Activated CD4-positive, alpha-beta T cell treated with anti-CD3 and anti-CD28 coated beads, Interleukin-2, amount 10 ng/mL, durations not matched to agents 7 days and 5 days (primary cell): Measurements from ENCODE around the gene BTN1A1. TPM values are rescaled to one million over a fixed set of nuclear protein-coding genes. Genes with fewer than 3 reads are reported as not detected.

ENCODE experiments used
- CTCF ChIA-PET: fragments of 350-600 bp; sonication (Branson Sonifier 250); formaldehyde crosslinking; loops from one replicate; lab custom pipeline; 2021; ENCODE audit warnings: antibody characterized with exemption; lab: Charles Lee
- POLR2A ChIA-PET: fragments of 350-600 bp; sonication (Branson Sonifier 250); formaldehyde crosslinking; loops from one replicate; lab custom pipeline; 2021; ENCODE audit warnings: antibody characterized with exemption; lab: Charles Lee
- DNase-seq: peaks from one replicate; pipeline ENCODE4 v3.0.0-alpha.2; 2020
- H3K27ac Mint-ChIP-seq: one replicate; pipeline ENCODE4 v1.8.0; 2021; ENCODE audit warnings: mild to moderate bottlenecking, moderate library complexity, mixed read lengths
- H3K27me3 Mint-ChIP-seq: one replicate; pipeline ENCODE4 v1.8.0; 2021; ENCODE audit warnings: mixed read lengths
- H3K36me3 Mint-ChIP-seq: one replicate; pipeline ENCODE4 v1.8.0; 2021; ENCODE audit warnings: low read depth, mixed read lengths
- H3K4me1 Mint-ChIP-seq: one replicate; pipeline ENCODE4 v1.8.0; 2021; ENCODE audit warnings: mixed read lengths
- H3K4me3 Mint-ChIP-seq: one replicate; pipeline ENCODE4 v1.8.0; 2021; ENCODE audit warnings: mild to moderate bottlenecking, moderate library complexity, mixed read lengths
- H3K9me3 Mint-ChIP-seq: one replicate; pipeline ENCODE4 v1.8.0; 2021; ENCODE audit warnings: mixed read lengths
- total RNA-seq, 2 experiments: library from RNA; stranded (reverse); gene quantifications; one replicate each; pipeline ENCODE4 v1.2.3, GENCODE V29; 2021

BTN1A1 gene
- total RNA-seq, 2 experiments from 2014 or later = not detected

DNA sequence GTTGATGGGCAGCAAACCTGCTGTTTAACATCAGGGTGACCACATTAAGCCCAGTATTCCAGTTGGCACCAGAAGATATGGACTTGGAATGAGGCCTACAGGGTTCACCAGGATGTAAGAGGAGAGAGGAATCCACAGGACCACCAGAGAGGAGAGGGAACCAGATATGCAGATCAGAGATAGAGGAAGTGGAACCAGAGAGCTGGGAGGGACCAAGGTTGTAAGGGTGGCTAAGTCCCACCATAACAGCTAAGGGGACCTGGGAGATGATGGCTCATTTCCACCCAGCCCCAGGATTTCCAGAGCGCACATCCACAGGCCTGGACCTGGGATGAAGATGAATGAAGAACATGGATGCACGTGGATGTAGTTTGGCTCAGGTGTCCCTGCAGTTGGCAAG is 31.3 kb upstream of the BTN1A1 start:
- peaks cover 92% of the 10 kb centered on the region for H3K36me3 Mint-ChIP-seq
- H3K4me3 Mint-ChIP-seq = no peak overlapping the region
- H3K4me1 Mint-ChIP-seq = peaks cover 34% of the 10 kb centered on the region
- ChIA-PET POLR2A (no interaction called here), CTCF (no interaction called here)
- no peak for DNase-seq
- peak overlapping the region; percentile 41 for H3K27ac Mint-ChIP-seq
- H3K9me3 Mint-ChIP-seq = peaks cover 16% of the 10 kb centered on the region
- no peaks in the 10 kb centered on the region for H3K27me3 Mint-ChIP-seq

DNA sequence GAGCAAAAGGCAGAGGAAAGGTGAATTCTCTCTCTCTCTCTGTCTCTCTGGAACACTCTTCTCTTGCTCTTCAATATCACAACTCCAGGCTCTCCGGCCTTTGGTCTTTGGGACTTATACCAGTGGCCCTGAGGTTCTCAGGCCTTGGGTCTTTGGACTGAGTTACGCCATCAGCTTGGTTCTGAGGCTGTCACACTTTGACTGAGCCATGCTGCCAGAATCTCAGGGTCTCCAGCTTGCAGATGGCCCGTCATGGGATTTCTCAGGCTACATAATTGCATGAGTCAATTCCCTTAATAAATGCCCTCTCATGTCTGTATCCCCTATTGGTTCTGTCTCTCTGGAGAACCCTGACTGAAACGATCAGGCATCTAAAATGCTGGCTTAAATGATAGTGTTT is 29.5 kb upstream of the BTN1A1 start:
- Mint-ChIP-seq H3K4me1 (peaks cover 38% of the 10 kb centered on the region), H3K4me3 (no peak overlapping the region), H3K27ac (no peak overlapping the region), H3K9me3 (peaks cover 16% of the 10 kb centered on the region), H3K27me3 (no peaks in the 10 kb centered on the region), H3K36me3 (peaks cover 82% of the 10 kb centered on the region)
- ChIA-PET POLR2A (no interaction called here), CTCF (interaction anchor here (1.3 kb wide), 1 partner anchor 69 kb away, joined by 4 read pairs; no protein-coding TSS in a partner anchor)
- DNase-seq = no peak

DNA sequence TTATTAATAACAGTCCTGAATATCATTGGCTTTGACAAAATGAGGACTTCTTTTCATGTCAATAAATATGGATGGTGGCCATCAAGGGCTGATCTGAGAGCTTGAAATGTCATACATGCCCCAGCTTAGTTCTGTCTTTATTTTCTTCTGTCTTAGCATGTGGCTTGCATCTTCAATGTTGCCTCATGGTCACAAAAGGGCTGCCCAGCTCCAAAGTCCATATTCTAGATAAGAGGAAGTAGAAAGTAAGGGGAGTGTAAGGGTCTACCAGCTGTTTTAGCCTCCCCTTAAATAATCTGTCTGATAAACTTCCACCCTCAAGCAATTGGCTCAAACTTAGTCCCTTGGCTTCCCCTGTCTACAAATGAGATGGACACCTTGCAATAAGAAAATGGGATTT is 28.1 kb upstream of the BTN1A1 start:
- no peak overlapping the region for H3K4me3 Mint-ChIP-seq
- peaks cover 74% of the 10 kb centered on the region for H3K36me3 Mint-ChIP-seq
- H3K27me3 Mint-ChIP-seq = no peaks in the 10 kb centered on the region
- DNase-seq = no peak
- peaks cover 16% of the 10 kb centered on the region for H3K9me3 Mint-ChIP-seq
- POLR2A ChIA-PET = no interaction called here
- CTCF ChIA-PET = interaction anchor here (1.6 kb wide), 1 partner anchor 10 kb away, joined by 4 read pairs; no protein-coding TSS in a partner anchor
- H3K4me1 Mint-ChIP-seq = peaks cover 50% of the 10 kb centered on the region
- peak overlapping the region; percentile 100 for H3K27ac Mint-ChIP-seq

DNA sequence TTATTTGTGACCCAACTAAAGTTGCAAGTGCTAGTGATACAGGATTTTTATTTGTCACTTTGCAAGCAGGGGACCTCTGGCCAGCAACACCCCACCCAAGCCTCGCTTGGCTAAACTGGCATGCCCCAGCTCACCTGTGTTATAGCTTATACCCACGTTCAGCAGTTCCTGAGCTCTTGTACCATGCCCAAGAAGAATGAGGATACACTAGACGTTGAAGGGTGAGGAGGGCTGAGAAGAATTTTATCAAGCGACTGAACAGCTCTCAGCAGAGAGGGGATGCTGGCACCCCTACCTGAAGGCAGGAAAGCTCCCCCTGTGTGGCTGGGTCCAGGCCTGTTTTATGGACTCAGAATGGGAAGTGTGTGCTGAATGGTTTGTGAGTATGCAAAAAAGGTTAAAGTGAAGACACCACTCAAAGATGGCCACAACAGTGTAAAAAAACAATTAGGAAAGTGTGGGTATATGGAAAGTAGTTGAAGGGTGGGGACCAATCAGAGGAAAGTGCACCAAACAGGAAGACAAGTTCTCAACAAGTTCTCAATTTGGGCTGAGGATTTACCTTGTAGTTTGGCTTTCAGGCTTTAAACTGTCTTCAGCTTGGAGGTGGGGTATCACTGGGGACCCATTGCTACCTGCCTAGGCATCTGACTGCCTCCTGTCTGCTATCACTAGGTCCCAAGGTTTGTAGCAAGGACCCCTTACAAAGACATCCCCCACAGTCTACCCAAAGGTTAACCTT is 27.4 kb upstream of the BTN1A1 start:
- peaks cover 51% of the 10 kb centered on the region for H3K4me1 Mint-ChIP-seq
- POLR2A ChIA-PET = no interaction called here
- no peaks in the 10 kb centered on the region for H3K27me3 Mint-ChIP-seq
- peaks cover 71% of the 10 kb centered on the region for H3K36me3 Mint-ChIP-seq
- DNase-seq = peak; percentile 6
- CTCF ChIA-PET = interaction anchor here (1.3 to 1.9 kb wide), 3 partner anchors 11 to 15 kb away, joined by 3 to 8 read pairs (median 4); partner anchors contain the start of gene BTN2A1
- peak overlapping the region; percentile 100 for H3K27ac Mint-ChIP-seq
- H3K9me3 Mint-ChIP-seq = peaks cover 16% of the 10 kb centered on the region
- peak overlapping the region; percentile 100 for H3K4me3 Mint-ChIP-seq

DNA sequence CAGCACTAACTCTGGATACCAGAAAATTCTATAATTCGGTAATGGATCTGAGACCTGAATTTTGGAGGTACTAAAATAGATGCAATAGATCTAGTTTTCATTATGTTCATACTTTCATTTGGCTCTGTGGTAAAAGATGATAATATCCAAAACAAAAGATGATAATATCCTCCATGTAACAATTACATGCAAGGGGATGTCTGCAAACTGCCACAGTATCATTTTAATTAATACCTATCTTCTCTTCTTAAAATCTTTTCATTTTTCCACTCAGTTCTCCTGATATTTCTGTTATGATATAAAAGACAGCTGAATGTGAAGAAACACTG is 26.7 kb upstream of the BTN1A1 start:
- Mint-ChIP-seq H3K36me3 (peaks cover 65% of the 10 kb centered on the region), H3K9me3 (peaks cover 16% of the 10 kb centered on the region), H3K4me3 (peak overlapping the region; percentile 100), H3K4me1 (peaks cover 52% of the 10 kb centered on the region), H3K27ac (peak overlapping the region; percentile 100), H3K27me3 (no peaks in the 10 kb centered on the region)
- DNase-seq = no peak
- ChIA-PET CTCF (interaction anchor here (1.0 to 1.9 kb wide), 8 partner anchors 9 to 132 kb away, joined by 3 to 10 read pairs (median 4); partner anchors contain the start of gene BTN2A1), POLR2A (interaction anchor here (1.0 to 1.1 kb wide), 2 partner anchors 65 to 274 kb away, joined by 3 to 6 read pairs; partner anchors contain the start of gene HMGN4)

DNA sequence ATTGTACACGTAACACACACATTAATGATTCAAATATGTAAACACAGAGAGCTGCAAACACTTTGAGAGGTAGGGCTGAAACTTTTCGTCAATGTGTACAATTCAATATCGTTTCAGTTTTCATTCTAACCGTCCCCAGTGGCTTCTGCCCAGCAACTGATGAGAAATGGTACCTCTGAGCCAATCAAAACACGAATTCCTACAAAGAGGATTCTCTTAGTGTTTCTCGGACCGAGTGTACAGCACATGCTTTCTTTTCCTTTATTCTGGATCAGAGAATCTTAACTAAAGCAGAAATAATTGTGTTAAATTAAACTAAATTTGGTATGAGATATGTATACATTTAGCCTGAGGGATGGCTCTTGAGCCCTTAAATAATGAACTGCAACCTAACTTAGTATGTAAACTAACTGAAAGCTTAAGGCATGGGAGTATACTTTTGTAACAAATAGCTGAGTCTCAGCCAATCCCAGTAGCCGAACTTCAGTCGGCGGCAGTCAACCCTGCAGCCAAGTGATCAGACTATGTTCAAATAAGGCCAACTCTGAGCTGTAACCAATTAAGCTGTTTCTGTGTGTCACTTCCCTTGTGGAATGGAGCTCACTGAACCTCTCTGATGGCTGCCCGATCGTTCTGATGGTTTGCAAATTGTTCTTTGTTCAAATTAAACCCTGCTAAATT is 26.2 kb upstream of the BTN1A1 start:
- Mint-ChIP-seq H3K36me3 (peaks cover 62% of the 10 kb centered on the region), H3K9me3 (peaks cover 16% of the 10 kb centered on the region), H3K4me1 (peaks cover 51% of the 10 kb centered on the region), H3K27ac (peak overlapping the region; percentile 100), H3K27me3 (no peaks in the 10 kb centered on the region), H3K4me3 (peak overlapping the region; percentile 100)
- ChIA-PET POLR2A (interaction anchor here (0.6 to 1.1 kb wide), 5 partner anchors 17 to 274 kb away, joined by 3 to 6 read pairs (median 5); partner anchors contain the start of gene HMGN4), CTCF (interaction anchor here (1.0 to 1.9 kb wide), 10 partner anchors 9 to 132 kb away, joined by 3 to 10 read pairs (median 4); partner anchors contain the start of gene BTN2A1)
- DNase-seq = peak; percentile 89

DNA sequence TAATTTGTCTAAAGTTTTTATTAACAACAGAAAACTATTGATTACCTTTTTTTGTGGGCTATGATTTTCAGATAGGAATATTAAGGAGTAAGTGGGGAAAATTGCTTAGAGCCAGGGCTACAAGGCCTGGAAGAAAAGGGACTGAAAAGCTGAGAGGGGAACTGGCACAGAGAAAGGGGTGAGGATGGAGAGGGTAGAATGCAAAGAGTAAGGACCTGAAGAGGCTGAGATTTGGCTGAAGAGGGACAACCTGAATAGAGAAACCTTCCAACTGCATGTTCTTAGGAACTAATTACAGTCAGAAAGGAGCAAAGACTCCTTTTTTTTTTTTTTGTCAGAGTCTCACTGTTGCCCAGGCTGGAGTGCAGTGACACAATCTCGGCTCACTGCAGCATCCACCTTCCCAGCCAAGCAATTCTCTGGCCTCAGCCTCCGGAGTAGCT is 25.6 kb upstream of the BTN1A1 start:
- POLR2A ChIA-PET = interaction anchor here (0.8 to 1.1 kb wide), 4 partner anchors 16 to 275 kb away, joined by 3 to 6 read pairs (median 6); partner anchors contain the start of gene HMGN4
- Mint-ChIP-seq H3K36me3 (peaks cover 58% of the 10 kb centered on the region), H3K4me1 (peaks cover 51% of the 10 kb centered on the region), H3K27ac (peak overlapping the region; percentile 100), H3K27me3 (no peaks in the 10 kb centered on the region), H3K9me3 (peaks cover 16% of the 10 kb centered on the region), H3K4me3 (peak overlapping the region; percentile 100)
- no peak for DNase-seq
- CTCF ChIA-PET = interaction anchor here (1.0 to 1.9 kb wide), 9 partner anchors 10 to 133 kb away, joined by 3 to 10 read pairs (median 4); no protein-coding TSS in a partner anchor

DNA sequence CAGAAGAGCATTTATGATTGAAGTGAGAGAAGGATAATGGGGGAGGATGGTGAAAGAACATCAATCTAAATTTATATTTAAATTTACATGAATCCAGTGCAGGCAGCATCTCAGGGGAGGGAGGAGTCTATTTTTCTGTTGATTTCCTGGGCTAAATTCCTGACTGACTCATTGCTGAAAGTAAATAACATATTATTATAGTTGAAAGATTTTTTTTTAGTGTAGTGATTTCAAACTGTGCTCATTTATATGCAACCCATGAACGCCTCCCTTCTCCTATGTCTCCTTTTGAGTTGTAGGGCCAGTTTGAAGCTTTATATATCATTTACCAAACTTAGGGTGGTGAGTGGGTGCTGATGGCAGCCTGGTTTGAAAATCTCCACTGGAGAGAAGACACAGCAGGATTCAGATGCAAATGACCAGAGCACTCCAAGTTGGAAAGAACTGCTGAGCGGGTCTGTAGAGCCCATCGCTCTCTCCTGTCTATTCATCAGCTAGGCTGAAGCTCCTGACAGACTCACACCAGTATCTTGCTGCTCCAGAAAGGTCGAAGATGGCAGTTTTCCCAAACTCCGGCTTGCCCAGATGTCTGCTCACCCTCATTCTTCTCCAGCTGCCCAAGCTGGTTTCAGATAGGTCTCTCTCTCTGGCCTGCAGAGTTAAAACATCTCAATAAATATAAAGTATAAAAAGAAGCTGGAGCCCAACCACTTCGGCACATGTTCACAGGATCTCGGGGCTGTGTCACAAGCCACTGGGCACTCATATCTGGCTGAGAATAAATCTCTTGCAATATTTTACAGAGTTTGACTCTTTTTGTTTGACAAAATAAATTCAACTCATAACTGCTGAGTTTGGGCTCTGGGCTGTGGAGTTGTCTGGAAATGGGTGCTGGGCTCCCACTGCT is 24.0 kb upstream of the BTN1A1 start:
- Mint-ChIP-seq H3K4me3 (peak overlapping the region; percentile 100), H3K27ac (peak overlapping the region; percentile 100), H3K36me3 (peaks cover 46% of the 10 kb centered on the region), H3K4me1 (peaks cover 56% of the 10 kb centered on the region), H3K27me3 (no peaks in the 10 kb centered on the region), H3K9me3 (peaks cover 16% of the 10 kb centered on the region)
- no peak for DNase-seq
- ChIA-PET CTCF (interaction anchor here (0.9 to 1.2 kb wide), 2 partner anchors 9 to 14 kb away, joined by 3 to 5 read pairs; no protein-coding TSS in a partner anchor), POLR2A (interaction anchor here (0.6 kb wide), 1 partner anchor 54 kb away, joined by 4 read pairs; no protein-coding TSS in a partner anchor)

DNA sequence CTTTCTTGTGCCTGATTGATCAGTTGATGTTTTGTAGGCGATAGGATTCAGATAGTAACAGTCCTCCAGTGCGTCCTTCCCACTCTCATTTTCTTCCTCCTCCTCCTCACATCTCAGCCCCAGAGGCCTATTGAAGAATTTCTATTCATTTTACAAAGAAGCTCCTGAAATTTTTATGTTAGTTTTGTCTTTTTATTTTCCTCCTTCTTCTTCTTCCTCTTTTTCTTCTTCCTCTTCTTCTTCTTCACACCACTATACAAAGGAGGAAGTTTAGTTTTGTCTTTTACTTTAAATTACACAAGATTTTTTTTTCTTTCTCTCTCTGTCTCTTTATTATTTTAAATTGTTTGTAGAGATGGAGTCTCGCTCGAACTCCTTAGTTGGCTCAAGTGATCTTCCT is 23.2 kb upstream of the BTN1A1 start:
- ChIA-PET CTCF (interaction anchor here (0.9 to 1.2 kb wide), 2 partner anchors 8 to 13 kb away, joined by 3 to 5 read pairs; no protein-coding TSS in a partner anchor), POLR2A (no interaction called here)
- no peaks in the 10 kb centered on the region for H3K27me3 Mint-ChIP-seq
- peaks cover 37% of the 10 kb centered on the region for H3K36me3 Mint-ChIP-seq
- no peak overlapping the region for H3K4me3 Mint-ChIP-seq
- no peak for DNase-seq
- peak overlapping the region; percentile 42 for H3K27ac Mint-ChIP-seq
- peaks cover 10% of the 10 kb centered on the region for H3K9me3 Mint-ChIP-seq
- H3K4me1 Mint-ChIP-seq = peaks cover 49% of the 10 kb centered on the region

DNA sequence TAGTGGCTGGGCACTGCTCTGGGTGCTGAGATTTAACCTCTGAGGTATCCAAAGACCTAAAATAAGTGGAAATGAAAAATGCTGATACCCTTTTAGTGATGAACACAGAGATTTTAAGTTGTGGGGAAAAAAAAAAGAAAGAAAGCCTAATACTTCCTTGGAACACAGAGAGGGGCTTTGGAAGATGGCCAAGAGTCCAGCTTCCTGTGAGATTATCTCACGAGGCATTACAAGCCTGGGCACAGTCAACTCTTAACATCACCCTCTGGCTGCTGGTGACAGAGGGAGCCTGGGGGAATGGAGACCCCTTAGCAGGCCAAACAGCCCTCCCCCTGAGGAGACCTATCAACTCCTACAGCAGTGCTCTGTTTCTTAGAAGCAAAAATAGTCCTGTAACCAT is 22.7 kb upstream of the BTN1A1 start:
- POLR2A ChIA-PET = no interaction called here
- Mint-ChIP-seq H3K36me3 (peaks cover 32% of the 10 kb centered on the region), H3K4me3 (no peak overlapping the region), H3K4me1 (peaks cover 47% of the 10 kb centered on the region), H3K27ac (no peak overlapping the region), H3K9me3 (peaks cover 7% of the 10 kb centered on the region), H3K27me3 (no peaks in the 10 kb centered on the region)
- CTCF ChIA-PET = interaction anchor here (1.2 kb wide), 1 partner anchor 13 kb away, joined by 5 read pairs; no protein-coding TSS in a partner anchor
- no peak for DNase-seq

DNA sequence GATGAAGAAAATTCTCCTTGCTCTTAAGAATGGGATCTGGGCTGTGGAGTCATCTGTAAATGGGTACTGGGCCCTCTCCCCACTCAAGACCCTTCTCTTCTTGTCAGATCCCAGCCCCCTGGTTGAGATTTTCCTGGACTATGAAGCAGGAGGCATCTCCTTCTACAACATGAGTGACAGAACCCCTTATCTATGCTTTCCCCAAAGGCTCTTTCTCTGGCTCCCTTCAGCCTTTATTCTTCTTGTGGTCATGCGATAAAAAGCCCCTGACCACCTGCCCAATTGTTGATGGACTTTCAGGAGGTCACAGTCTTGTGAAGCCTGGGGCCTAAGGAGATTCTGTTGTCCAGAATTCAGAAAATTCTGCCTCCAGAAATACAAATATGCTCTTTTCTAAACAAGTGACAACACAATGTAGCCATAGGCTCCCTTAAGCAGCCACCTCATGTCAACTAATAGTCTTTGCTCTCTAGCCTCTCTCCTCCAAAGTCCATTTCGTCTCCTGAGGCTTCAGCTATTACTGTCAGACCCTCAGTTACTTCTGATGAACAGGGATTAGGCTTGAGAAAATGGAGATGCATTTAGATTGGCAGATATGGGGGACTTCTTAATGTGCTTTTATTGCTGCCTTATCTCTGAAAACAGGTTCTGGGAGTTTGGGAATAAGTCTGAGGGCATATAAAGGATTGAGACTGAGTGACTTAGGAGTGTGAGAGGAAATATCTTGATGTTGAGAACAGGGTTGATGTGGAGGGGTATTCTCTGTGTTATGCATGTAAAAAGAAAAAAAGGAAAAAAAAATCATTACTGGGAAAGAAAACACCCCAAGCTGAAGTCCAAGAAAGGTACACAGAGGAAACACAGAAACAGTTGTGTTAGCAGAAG is 21.8 kb upstream of the BTN1A1 start:
- Mint-ChIP-seq H3K4me1 (peaks cover 37% of the 10 kb centered on the region), H3K9me3 (no peaks in the 10 kb centered on the region), H3K4me3 (no peak overlapping the region), H3K27ac (no peak overlapping the region), H3K36me3 (peaks cover 23% of the 10 kb centered on the region), H3K27me3 (no peaks in the 10 kb centered on the region)
- ChIA-PET POLR2A (no interaction called here), CTCF (no interaction called here)
- no peak for DNase-seq
